Caco-2 (cell line): Measurements from ENCODE around the gene SLC27A6. TPM values are rescaled to one million over a fixed set of nuclear protein-coding genes. Genes with fewer than 3 reads are reported as not detected.

Source experiments
- BruUV-seq: library from RNA; stranded (reverse); fragments of 400-500 nt; replicated peaks from 2 replicates; lab custom pipeline; 2021; lab: Mats Ljungman, UMichigan
- CTCF ChIA-PET: fragments of 300-600 bp; sonication (Branson Sonifier 250); formaldehyde crosslinking; loops from one replicate; lab custom pipeline; 2022; ENCODE audit warnings: antibody characterized with exemption; lab: Charles Lee
- POLR2A ChIA-PET: fragments of 300-600 bp; sonication (Branson Sonifier 250); formaldehyde crosslinking; loops from one replicate; lab custom pipeline; 2022; ENCODE audit warnings: antibody characterized with exemption; lab: Charles Lee
- DNase-seq, 2 experiments: peaks; one replicate each; pipeline versions ENCODE4 v3.0.0 to v3.0.0-alpha.2; 2020 to 2022
- H3K27me3 ChIP-seq: replicated peaks from 2 replicates; pipeline ENCODE4 v1.6.0; 2011; ENCODE audit warnings: low read length; ENCODE audit not compliant: control insufficient read depth, insufficient read depth
- H3K36me3 ChIP-seq: 2 replicates; pipeline ENCODE4 v1.5.1; 2011; ENCODE audit warnings: low read length; ENCODE audit not compliant: control insufficient read depth, insufficient read depth
- H3K4me1 ChIP-seq: fragments of 250-450 bp; sonication (Bioruptor Pico); 2 replicates; pipeline ENCODE4 v1.5.1; 2020; ENCODE audit warnings: mild to moderate bottlenecking
- H3K4me3 ChIP-seq: 2 replicates; pipeline ENCODE4 v1.5.1; 2011; ENCODE audit warnings: low read depth, mild to moderate bottlenecking, control low read depth, low read length
- H3K9me3 ChIP-seq: fragments of 250-450 bp; sonication (Bioruptor Pico); 2 replicates; pipeline ENCODE4 v1.5.1; 2020; ENCODE audit warnings: mild to moderate bottlenecking, moderate library complexity
- H3K27ac Mint-ChIP-seq: one replicate; pipeline ENCODE4 v1.8.0; 2022; ENCODE audit warnings: mixed read lengths; ENCODE audit not compliant: unreplicated experiment
- H3K27me3 Mint-ChIP-seq: one replicate; pipeline ENCODE4 v1.8.0; 2022; ENCODE audit warnings: mixed read lengths; ENCODE audit not compliant: insufficient read depth, unreplicated experiment
- H3K36me3 Mint-ChIP-seq: one replicate; pipeline ENCODE4 v1.8.0; 2022; ENCODE audit warnings: mild to moderate bottlenecking, mixed read lengths; ENCODE audit not compliant: insufficient read depth, unreplicated experiment
- H3K4me1 Mint-ChIP-seq: one replicate; pipeline ENCODE4 v1.8.0; 2022; ENCODE audit warnings: low read depth, mixed read lengths; ENCODE audit not compliant: unreplicated experiment
- H3K4me3 Mint-ChIP-seq: one replicate; pipeline ENCODE4 v1.8.0; 2022; ENCODE audit warnings: mild to moderate bottlenecking, moderate library complexity, mixed read lengths; ENCODE audit not compliant: unreplicated experiment
- H3K9me3 Mint-ChIP-seq: one replicate; pipeline ENCODE4 v1.8.0; 2022; ENCODE audit warnings: mixed read lengths; ENCODE audit not compliant: unreplicated experiment
- intact Hi-C: fragments of 100-400 bp; cut with micrococcal nuclease; formaldehyde crosslinking; loops from one replicate; pipeline ENCODE4 v1.10.0; 2022; ENCODE audit not compliant: unreplicated experiment
- total RNA-seq: library from RNA; stranded (reverse); gene quantifications from 2 replicates; pipeline ENCODE4 v1.2.3, GENCODE V29; 2022
- TF ChIP-seq, protein P1 (sequence below), 2 experiments: fragments of 200-600 bp in 1 of 2; IDR thresholded peaks; 1 replicate in 1 of 2; 2 replicates in 1 of 2; pipeline versions ENCODE4 v1.5.1 to v1.8.0; 2011 to 2022; ENCODE audit warnings: antibody characterized with exemption in 1 of 2, control low read depth in 1 of 2, inconsistent platforms in 1 of 2, low read depth in 1 of 2, low read length in 1 of 2, mild to moderate bottlenecking in 1 of 2, moderate library complexity in 1 of 2; ENCODE audit not compliant: insufficient read depth in 1 of 2, severe bottlenecking in 1 of 2, unreplicated experiment in 1 of 2

SLC27A6 gene
- total RNA-seq, 1 experiment from 2014 or later, result not detected

DNA sequence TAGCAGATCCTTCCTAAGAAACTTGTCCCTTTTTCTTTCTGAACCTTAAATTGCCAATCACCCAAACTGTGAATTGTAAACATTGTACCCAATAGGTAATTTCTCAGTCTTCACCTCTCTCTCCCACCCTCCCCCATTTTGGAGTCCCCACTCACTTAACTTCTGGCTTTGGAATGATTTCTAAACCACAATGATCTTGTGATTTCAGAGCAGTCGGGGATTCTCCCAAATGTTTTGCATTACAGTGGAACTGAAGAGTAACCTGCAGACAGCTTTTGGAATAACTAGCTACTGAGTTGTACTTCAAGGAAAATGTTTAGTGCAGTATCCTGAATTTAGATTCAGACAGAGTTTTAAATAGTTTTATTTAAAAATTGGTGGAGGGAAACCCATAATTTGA lies 19.2 kb downstream of the SLC27A6 start:
- CTCF ChIA-PET, result no interaction called here
- POLR2A ChIA-PET, result no interaction called here
- H3K4me1 Mint-ChIP-seq, result no peaks in the 10 kb centered on the region

DNA sequence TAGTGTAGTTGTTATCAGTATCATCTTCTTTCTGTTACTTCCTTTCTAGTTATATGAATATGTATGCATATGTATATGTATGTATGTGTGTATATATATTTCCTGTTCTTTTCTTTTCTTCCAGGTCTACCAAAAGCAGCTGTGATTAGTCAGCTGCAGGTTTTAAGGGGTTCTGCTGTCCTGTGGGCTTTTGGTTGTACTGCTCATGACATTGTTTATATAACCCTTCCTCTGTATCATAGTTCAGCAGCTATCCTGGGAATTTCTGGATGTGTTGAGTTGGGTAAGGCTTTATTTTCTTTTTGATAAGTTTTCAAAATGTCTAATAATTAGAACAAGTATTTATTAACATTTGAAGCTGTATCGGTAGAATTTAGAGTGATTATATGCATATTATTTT lies 23.2 kb downstream of the SLC27A6 start:
- ChIA-PET CTCF (no interaction called here), POLR2A (no interaction called here)
- no peak overlapping the region for H3K4me3 Mint-ChIP-seq
- Histone ChIP-seq H3K36me3 (no peaks in the 10 kb centered on the region), H3K27me3 (no peaks in the 10 kb centered on the region), H3K4me3 (no peak overlapping the region), H3K4me1 (peaks cover 6% of the 10 kb centered on the region; the same call in 1 of the 2 replicates), H3K9me3 (no peaks in the 10 kb centered on the region)
- TF ChIP-seq, protein P1, sequence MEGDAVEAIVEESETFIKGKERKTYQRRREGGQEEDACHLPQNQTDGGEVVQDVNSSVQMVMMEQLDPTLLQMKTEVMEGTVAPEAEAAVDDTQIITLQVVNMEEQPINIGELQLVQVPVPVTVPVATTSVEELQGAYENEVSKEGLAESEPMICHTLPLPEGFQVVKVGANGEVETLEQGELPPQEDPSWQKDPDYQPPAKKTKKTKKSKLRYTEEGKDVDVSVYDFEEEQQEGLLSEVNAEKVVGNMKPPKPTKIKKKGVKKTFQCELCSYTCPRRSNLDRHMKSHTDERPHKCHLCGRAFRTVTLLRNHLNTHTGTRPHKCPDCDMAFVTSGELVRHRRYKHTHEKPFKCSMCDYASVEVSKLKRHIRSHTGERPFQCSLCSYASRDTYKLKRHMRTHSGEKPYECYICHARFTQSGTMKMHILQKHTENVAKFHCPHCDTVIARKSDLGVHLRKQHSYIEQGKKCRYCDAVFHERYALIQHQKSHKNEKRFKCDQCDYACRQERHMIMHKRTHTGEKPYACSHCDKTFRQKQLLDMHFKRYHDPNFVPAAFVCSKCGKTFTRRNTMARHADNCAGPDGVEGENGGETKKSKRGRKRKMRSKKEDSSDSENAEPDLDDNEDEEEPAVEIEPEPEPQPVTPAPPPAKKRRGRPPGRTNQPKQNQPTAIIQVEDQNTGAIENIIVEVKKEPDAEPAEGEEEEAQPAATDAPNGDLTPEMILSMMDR (IDR thresholded peaks at IDR 0.05; ENCODE audit: insufficient read depth in 1 of 2, low read depth in 1 of 2, low read length in 1 of 2, severe bottlenecking in 1 of 2, unreplicated experiment in 1 of 2), result no peak
- no peaks in the 10 kb centered on the region for H3K36me3 Mint-ChIP-seq
- no peaks in the 10 kb centered on the region for H3K9me3 Mint-ChIP-seq
- BruUV-seq, result no TSS peak
- no peak for DNase-seq
- H3K4me1 Mint-ChIP-seq, result no peaks in the 10 kb centered on the region
- no peak overlapping the region for H3K27ac Mint-ChIP-seq
- intact Hi-C loops, result no loop called here
- H3K27me3 Mint-ChIP-seq, result no peaks in the 10 kb centered on the region

More for the DNA sequence above, 19.2 kb downstream of the SLC27A6 start:
- Mint-ChIP-seq H3K4me3 (no peak overlapping the region), H3K27ac (no peak overlapping the region), H3K27me3 (peaks cover 3% of the 10 kb centered on the region), H3K36me3 (no peaks in the 10 kb centered on the region), H3K9me3 (no peaks in the 10 kb centered on the region)
- Histone ChIP-seq H3K4me3 (no peak overlapping the region), H3K9me3 (no peaks in the 10 kb centered on the region), H3K27me3 (no peaks in the 10 kb centered on the region), H3K4me1 (no peaks in the 10 kb centered on the region), H3K36me3 (no peaks in the 10 kb centered on the region)
- intact Hi-C loops, result no loop called here
- no peak for DNase-seq
- no TSS peak for BruUV-seq
- TF ChIP-seq, protein P1 (IDR thresholded peaks at IDR 0.05; ENCODE audit: insufficient read depth in 1 of 2, low read depth in 1 of 2, low read length in 1 of 2, severe bottlenecking in 1 of 2, unreplicated experiment in 1 of 2), result no peak

DNA sequence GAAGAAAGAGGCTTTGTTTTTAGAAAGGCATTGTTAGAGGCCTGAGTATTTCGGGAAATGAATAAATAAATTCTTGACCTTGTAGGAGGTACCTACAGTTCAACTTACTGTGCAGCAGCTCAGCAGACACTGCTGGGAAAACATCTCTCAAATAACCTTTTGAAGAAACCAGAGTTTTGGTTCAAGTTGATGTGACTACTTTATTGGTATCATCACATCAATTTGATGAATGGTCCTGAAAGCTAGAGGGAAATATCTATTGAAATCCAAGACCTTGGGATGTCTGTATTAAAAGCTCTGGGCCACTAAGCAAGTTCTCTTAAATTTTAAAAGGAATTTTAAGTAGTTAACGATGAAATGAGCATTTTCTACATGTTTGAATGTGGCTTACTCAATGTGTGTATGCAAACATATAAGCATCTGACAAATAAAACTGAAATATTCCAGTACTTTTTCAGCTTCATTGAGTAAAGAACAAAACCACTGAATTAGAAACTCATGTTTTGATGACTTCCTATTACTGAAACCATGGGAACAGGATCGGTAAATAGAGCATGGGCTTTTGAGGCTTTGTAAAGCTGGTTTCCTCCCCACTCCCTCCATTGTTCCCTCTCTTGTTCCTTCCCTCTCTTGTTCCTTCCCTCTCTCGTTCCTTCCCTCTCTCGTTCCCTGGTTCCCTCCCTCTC lies 36.7 kb downstream of the SLC27A6 start:
- no peaks in the 10 kb centered on the region for H3K36me3 Mint-ChIP-seq
- intact Hi-C loops, result no loop called here
- no peaks in the 10 kb centered on the region for H3K36me3 ChIP-seq
- H3K4me1 Mint-ChIP-seq, result peaks cover 6% of the 10 kb centered on the region
- no TSS peak for BruUV-seq
- no peaks in the 10 kb centered on the region for H3K4me1 ChIP-seq
- H3K27me3 ChIP-seq, result no peaks in the 10 kb centered on the region
- no peaks in the 10 kb centered on the region for H3K9me3 Mint-ChIP-seq
- H3K27ac Mint-ChIP-seq, result no peak overlapping the region
- H3K4me3 Mint-ChIP-seq, result no peak overlapping the region
- no peaks in the 10 kb centered on the region for H3K9me3 ChIP-seq
- H3K4me3 ChIP-seq, result no peak overlapping the region
- TF ChIP-seq, protein P1 (IDR thresholded peaks at IDR 0.05; ENCODE audit: insufficient read depth in 1 of 2, low read depth in 1 of 2, low read length in 1 of 2, severe bottlenecking in 1 of 2, unreplicated experiment in 1 of 2), result no peak
- POLR2A ChIA-PET, result no interaction called here
- CTCF ChIA-PET, result no interaction called here
- DNase-seq, result no peak
- no peaks in the 10 kb centered on the region for H3K27me3 Mint-ChIP-seq
